Measurements from ENCODE around the gene MKLN1.

MKLN1 gene

DNA sequence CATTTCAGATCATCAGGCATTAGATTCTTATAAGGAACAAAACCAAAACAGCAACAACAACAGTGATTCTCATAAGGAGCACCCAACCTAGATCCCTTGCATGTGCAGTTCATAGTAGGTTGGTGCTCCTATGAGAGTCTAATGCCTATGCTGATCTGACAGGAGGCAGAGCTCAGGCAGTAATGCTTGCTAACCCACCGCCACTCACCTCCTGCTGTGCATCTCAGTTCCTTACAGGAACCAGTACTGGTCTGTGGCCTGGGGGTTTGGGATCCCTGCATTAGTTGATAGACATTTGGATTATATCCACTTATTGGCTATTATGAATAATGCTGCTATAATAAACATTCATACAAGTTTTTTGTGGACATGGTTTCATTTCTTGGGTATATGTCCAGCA is 14.0 kb downstream of the MKLN1 start:
- no peak overlapping the region for H3K4me3 ChIP-seq (ENCODE audit: low read depth, low read length)
- DNase-seq (ENCODE audit: low read depth) = no peak

DNA sequence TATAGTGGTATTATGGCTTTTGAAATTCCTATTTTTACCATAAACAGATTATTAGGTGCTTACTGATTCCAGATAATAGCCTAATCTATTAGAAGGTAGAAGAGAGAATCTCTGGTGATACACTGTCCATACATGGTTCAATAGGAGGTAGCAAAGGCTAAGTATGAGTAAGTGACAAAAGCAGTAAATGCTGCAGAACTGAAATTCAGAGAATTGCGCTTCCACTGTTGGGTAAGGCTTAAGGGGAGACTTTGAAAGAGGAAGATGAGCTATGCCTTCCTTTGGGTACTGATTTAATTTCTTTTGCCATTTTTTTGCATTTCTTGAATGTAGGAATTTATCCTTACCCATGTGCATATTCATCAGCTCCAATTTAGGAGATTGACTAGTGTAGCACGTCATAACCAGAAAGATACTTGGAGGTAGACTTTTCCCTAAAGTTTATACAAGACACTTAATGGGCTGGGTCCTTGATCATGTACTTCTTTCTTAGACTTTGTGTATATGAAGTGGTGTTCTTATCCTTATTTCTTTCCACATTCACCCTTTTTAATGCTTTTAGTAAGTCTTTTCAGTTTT is 15.3 kb downstream of the MKLN1 start:
- DNase-seq (ENCODE audit: low read depth) = no peak
- no peak overlapping the region for H3K4me3 ChIP-seq (ENCODE audit: low read depth, low read length)

DNA sequence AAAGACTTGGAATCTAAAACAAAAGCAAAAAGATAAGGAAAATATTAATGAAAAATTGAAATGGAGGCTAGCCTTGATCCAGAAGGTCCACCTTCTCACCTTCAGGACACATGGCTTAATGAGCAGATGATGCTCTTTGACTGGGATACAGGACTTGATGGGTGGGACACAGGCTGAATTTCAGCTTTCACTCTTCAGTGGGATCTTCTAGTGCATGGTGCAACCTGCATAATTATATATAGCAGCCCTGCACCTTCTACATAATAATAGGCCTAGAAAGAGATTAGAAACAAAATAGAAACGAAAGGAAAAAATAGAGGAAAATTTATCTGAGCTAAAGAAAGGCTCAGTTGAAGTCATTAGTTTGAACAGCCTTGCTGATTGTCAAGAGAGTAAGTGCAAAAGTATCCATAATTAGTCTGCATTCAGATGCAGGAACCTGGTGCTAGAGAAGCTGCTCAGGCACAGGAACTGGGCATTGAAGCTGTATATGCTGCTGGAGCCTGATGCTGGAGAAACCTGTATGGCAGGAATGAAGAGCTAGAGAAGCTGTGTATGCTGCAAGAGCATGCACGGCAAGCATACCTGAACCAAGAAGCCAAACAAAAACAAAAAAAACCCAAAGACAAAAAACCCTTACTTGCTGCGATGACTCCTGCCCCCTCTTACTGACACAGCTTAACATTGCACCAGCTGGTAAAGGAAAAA is 19.4 kb downstream of the MKLN1 start:
- DNase-seq (ENCODE audit: low read depth) = no peak
- no peak overlapping the region for H3K4me3 ChIP-seq (ENCODE audit: low read depth, low read length)

DNA sequence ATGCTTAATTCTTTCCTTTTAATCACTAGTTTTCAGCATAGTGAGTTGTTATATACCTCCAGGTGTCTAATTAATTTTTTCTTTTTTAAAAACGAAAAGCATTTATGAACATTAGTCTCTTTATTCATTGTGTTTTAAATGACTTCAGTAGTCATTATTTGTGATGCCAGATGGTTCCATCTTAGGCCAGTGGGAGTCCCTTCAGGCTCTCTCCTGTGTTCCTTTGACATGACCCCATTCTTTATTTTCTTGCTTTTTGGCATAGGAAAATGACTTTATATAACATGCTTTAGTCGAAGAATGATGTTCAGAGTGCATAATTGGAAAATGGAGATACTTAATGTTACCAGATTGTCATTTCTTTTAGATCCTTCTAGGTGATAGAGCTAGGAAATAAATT is 24.4 kb downstream of the MKLN1 start:
- H3K4me3 ChIP-seq (ENCODE audit: low read depth, low read length) = no peak overlapping the region

DNA sequence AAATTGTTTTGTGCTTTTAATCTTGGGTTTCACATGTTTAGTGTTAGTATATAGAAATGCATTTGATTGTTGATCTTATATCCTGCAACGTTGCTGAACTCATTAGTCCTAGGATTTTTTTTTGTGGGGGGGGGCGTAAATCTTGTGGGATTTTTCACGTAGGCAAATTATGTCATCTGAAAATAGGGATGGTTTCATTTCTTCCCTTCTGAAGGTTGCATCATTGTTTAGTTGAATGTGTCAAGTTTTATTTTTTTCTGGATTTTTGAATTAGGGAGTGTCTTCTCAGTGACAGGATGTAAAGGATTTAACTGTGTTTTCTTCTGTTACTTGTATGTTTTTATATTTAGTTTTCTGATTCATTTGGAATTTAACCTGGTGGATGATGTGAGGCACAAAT is 26.7 kb downstream of the MKLN1 start:
- DNase-seq (ENCODE audit: low read depth) = no peak
- no peak overlapping the region for H3K4me3 ChIP-seq (ENCODE audit: low read depth, low read length)

More for the DNA sequence above, 24.4 kb downstream of the MKLN1 start:
- DNase-seq (ENCODE audit: low read depth) = no peak

DNA sequence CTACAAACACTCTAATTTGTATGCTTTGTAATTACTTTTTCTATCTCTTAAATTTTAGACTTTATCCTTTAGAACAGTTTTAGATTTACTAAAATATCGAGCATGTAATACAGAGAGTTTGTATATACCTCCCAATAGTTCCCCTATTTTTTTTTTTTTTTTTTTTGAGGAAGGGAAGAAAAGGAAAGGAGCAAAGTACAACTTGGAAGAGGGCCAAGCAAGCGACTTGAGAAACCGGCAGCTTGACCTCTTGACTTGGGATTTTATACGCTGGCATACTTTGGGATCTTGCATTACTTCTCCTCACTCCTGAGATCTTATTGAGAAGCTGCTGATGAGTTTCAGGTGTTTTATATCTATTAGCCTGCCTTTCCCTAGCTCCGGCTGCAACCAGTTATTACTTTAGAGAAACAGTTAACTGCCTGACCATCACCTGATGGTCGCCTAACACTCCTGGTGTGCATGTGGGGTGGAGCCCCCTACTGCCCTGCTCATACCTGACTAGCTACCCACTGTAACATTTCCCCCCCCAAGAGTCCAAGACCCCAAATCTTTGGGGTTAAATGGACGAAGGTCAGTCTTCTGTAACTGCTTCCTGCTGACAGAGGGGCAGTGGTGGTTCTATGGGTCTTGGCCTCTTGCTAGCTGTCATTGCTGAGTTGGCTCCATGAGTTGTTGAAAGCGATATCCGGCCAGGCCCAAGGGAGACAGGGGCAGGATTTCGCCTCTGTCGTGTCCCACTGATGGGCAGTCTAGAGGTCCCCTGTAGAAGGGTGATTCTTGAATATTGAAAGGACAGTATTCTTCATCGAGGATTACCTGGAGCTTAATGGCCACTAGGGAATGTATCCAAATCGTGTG is 28.5 kb downstream of the MKLN1 start:
- no peak overlapping the region for H3K4me3 ChIP-seq (ENCODE audit: low read depth, low read length)
- DNase-seq (ENCODE audit: low read depth) = peak; percentile 4

DNA sequence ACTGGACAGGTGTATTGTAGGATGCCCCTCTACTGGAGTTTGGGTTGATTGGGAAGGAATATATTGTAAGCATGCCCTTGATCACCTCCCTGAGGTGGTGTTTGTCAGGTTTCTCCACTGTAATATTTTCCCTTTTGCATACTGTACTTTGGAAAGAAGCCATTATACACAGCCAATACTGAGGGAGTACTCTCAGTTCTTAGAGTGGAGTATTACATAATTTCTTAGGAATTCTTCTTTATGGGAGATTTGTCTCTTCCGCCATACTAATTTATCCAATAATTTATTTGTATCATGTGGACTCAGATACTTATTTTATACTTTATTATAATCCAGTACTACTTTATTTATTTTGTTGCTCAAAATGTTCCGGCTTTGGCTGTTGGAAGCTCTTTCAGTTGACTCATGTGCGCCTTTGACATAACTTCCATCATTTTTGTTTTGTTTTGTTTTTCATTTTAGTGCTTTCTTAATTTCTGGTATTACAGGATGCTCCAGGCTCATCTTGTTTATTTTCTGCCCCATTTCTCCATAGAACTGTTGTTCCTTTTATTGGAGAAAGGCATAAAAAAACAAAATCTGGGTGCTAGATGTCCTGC is 29.7 kb downstream of the MKLN1 start:
- no peak for DNase-seq (ENCODE audit: low read depth)
- H3K4me3 ChIP-seq (ENCODE audit: low read depth, low read length) = no peak overlapping the region

DNA sequence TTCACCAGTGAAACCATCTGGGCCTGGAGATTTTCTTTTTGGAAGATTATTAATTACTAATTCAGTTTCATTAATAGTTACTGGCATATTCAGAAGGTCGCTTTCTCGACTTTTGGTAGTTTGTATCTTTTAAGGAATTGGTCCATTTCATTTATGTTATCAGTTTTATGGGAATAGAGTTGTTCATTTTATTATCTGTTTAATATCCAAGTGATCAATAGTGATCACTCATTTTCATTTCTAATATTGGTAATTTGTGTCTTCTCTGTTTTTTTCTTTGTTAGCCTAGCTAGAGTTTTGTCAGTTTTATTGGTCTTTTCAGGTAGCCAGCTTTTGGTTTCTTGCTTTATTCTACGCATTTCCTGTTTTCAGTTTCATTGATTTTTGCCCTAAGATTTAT is 31.0 kb downstream of the MKLN1 start:
- no peak for DNase-seq (ENCODE audit: low read depth)
- no peak overlapping the region for H3K4me3 ChIP-seq (ENCODE audit: low read depth, low read length)

DNA sequence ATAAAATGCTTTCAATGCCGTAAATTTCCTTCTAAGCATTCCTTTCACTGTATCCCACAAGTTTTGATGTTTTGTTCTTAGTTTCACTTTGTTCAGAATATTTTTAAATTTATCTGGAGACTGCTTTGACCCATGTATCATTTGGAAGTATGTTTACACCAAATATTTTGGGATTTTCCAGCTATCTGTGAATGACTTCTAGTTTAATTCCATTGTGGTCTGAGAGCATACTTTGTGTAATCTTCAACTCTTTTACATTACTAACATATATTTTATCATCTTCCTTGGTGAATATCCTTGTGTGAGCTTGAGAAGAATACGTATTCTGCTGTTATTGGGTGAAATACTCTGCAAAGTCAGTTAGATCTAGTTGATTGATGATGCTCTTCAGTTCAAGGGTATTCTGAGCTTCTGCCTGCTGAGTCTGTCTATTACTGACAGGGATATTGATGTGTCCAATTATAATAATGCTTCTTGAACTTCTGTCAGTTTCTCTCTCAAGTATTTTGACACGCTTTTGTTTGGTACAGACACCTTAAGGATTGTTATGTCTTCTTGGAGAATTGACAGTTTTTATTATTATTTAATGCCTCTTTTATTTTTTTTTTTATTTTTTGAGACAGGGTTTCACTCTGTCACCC is 31.6 kb downstream of the MKLN1 start:
- no peak overlapping the region for H3K4me3 ChIP-seq (ENCODE audit: low read depth, low read length)
- DNase-seq (ENCODE audit: low read depth) = no peak

DNA sequence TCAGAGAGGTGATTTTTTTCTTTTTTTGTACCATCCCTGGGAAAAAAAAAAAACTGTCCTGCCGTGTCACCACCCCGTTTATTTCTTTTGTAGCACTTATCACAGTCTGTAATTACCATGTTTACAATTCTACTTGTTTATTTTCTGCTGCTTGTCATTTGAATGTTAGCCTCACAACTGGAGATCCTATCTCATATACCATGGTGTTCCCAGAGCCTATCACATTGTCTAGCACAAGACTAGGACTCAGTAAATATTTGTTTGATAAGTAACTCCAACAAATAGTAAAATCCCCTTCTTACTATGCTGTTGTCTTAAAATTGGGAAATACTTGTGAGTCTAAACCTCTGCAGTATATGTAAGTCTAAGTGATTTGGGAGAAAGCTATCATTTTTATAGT is 36.0 kb downstream of the MKLN1 start:
- no peak overlapping the region for H3K4me3 ChIP-seq (ENCODE audit: low read depth, low read length)
- DNase-seq (ENCODE audit: low read depth) = no peak

DNA sequence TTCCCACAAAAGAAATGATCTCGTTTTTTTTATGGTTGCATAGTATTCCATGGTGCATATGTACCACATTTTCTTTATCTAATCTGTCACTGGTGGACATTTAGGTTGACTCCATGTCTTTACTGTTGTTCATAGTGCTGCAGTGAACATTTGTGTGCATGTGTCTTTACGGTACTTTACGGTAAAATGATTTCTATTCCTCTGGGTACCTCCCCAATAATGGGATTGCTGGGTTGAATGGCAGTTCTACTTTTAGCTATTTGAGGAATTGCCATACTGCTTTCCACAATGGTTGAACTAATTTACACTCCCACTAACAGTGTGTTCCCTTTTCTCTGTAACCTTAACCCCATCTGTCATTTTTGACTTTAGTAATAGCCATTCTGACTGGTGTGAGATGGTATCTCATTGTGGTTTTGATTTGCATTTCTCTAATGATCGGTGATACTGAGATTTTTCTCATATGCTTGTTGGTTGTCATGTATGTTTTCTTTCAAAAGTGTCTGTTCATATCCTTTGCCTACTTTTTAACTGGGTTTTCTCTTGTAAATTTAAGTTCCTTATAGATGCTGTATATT is 37.2 kb downstream of the MKLN1 start:
- H3K4me3 ChIP-seq (ENCODE audit: low read depth, low read length) = no peak overlapping the region
- DNase-seq (ENCODE audit: low read depth) = no peak

DNA sequence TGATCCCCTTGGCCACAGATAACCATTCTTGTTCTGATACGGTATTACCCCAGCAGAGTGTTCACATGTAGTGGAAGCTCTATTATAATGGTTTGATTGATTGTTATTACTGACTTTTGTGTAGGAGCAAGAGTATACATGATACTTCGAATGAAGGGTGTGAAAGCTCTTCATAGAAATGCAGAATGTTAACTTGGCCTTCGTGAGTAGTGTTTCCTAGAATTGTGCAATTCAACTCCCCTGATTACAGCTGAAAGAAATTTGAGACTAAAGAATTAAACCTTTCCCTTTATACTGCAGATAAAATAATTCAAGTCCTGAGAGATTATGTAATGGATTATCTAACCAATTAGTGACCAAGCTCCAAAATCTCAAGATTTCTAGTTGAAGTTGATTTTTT is 38.2 kb downstream of the MKLN1 start:
- no peak for DNase-seq (ENCODE audit: low read depth)
- H3K4me3 ChIP-seq (ENCODE audit: low read depth, low read length) = no peak overlapping the region

DNA sequence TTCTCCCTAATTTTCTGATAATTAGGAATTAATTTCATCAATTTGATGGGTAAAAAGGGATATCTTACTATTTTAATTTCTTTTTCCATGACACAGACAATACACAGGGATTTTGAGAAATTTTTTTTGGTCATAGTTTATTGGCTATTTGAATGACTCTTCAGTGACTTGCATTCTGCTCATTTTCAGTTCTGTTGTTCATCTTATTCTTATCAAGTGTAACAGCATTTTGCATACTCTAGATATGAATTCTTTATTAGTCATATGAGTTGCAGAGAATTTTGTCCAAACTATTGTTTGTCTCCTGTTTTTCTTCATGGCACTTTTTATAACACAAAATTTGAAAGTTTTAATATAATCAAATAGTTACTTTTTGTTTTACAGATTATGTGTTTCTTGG is 41.7 kb downstream of the MKLN1 start:
- no peak overlapping the region for H3K4me3 ChIP-seq (ENCODE audit: low read depth, low read length)
- DNase-seq (ENCODE audit: low read depth) = no peak

DNA sequence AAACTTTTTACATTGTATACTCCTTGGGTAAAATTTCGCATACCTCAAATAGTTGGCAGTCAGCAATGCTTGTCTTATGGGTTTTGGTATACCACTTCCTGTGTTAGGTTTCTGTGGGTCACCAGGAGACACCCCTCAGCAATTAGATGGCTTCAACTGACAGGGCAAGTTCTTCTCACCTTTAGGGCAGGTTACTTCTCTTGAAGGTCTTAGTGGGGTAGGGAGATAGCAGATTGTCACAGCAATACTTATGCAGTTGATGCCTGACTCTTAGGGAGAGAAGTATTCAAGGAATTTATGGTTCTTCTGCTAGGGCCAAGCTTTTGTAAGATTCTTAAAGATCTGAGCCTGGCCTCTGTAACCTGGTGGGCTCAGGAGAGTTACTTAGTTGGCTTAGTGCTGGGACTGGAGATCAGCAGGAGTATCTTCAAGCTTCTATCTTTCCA is 42.9 kb downstream of the MKLN1 start:
- DNase-seq (ENCODE audit: low read depth) = no peak
- H3K4me3 ChIP-seq (ENCODE audit: low read depth, low read length) = no peak overlapping the region

DNA sequence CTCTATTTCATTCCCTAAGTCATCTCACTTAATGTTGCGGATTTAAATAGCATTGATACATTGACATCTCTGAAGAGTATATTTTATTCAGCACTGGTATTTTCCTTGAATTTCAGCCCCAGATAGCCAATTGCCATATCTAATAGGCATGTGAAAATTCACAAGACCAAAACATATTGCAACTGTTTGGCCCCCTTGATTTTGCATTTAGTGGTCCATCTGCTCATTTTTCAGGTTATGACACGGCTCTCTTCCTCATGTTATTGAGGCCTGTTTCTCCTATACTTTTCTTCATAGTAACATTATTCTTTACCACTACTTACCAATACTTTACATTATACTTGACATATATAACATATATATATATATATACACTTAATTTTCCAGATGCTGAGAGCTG is 43.7 kb downstream of the MKLN1 start:
- no peak for DNase-seq (ENCODE audit: low read depth)
- no peak overlapping the region for H3K4me3 ChIP-seq (ENCODE audit: low read depth, low read length)

DNA sequence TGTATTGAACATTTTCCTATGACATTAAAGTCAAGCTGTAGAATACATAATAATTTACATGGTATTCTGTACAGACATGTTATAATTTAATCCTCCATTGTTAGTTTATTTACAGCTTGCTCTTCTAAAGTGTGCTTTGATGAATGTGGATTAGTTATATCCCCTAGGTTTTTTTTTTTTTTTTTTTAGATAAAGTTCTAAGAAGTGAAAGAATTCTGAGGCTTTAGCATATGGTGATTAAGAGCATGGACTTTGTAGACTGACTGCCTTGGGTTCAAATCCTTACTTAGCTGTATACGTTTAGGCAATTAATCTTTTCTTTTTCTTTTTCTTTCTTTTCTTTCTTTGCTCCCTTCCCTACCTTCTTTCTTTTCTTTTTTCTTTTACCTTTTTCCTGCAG is 44.9 kb downstream of the MKLN1 start:
- no peak for DNase-seq (ENCODE audit: low read depth)
- H3K4me3 ChIP-seq (ENCODE audit: low read depth, low read length) = no peak overlapping the region

DNA sequence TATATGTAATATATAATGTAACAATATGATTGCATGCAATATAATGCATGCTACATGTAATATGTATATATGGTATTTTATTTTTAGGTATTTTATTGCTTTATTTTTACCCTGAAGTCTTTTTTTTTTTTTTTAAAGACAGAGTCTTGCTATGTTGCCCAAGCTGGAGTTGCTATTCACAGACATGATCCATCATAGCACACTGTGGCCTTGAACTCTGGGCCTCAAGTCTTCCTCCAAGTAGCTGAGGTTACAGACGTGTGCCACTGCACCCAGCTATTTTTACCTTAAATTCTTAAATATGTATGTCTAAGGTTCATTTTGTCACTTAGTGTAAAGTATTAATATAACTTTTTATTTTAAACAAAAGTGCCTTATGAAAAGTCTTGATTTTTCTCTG is 47.1 kb downstream of the MKLN1 start:
- no peak for DNase-seq (ENCODE audit: low read depth)
- no peak overlapping the region for H3K4me3 ChIP-seq (ENCODE audit: low read depth, low read length)

DNA sequence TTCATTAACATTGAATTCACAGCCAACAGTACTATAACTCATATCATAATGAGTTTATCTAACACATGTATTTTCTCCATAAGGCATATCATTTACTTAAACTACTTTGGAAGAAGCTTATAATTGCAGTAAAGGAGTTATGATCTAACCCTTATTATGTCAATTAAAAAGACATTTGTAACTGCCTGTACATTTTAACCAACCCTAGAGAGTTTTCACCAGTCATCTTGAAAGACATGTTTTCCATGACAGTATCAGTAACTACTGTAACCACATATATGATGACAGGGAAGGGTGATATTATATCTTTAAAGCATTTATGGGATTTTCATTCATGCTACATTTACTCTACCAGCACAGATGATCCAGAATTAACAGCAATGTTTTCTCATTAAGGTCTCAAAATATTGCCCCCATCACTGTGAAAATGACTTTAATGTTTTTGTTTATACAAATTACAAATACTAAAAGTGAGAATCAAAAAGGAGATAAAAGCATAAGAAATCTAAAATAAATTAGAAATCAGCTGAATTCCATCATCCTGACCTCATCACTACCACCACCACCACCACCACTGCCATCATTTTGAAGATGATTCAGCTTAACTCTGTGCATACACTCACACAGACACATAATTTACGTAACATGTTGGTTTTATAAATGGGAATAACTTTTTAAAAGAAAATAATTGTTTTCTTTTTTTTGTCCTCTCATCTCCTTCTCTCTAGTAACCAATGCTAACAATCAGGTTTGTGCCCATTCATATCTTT is 53.6 kb downstream of the MKLN1 start:
- H3K4me3 ChIP-seq (ENCODE audit: low read depth, low read length) = no peak overlapping the region
- peak; percentile 34 for DNase-seq (ENCODE audit: low read depth)
